GM18873 (cell line): Measurements from ENCODE around the gene MLLT10.
"Not testable (repeated sequence)": the region's sequence is repeated elsewhere in the genome, so short reads cannot be mapped to it uniquely, and the experiment has no call there.

Experiments
- ATAC-seq: cut with Tn5 transposase; IDR thresholded peaks from one replicate; pipeline ENCODE4 v1.9.1; 2021; ENCODE audit warnings: mild to moderate bottlenecking, moderate library complexity, moderate number of reproducible peaks; ENCODE audit not compliant: unreplicated experiment, low FRiP score

Gene MLLT10

DNA sequence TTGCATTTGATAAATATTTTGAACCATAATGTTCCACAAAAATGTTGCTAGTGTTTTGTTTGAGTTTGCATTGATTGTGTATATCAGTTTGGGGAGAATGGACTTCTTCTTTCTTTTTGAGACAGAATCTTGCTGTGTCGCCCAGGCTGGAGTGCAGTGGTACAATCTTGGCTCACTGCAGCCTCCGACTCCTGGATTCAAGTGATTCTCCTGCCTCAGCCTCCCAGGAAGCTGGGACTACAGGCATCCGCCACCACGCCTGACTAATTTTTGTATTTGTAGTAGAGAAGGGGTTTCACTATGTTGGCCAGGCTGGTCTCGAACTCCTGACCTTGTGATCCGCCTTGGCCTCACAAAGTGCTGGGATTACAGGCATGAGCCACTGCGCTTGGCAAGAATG is 25.0 kb downstream of the MLLT10 start:
- not testable (repeated sequence) for ATAC-seq

DNA sequence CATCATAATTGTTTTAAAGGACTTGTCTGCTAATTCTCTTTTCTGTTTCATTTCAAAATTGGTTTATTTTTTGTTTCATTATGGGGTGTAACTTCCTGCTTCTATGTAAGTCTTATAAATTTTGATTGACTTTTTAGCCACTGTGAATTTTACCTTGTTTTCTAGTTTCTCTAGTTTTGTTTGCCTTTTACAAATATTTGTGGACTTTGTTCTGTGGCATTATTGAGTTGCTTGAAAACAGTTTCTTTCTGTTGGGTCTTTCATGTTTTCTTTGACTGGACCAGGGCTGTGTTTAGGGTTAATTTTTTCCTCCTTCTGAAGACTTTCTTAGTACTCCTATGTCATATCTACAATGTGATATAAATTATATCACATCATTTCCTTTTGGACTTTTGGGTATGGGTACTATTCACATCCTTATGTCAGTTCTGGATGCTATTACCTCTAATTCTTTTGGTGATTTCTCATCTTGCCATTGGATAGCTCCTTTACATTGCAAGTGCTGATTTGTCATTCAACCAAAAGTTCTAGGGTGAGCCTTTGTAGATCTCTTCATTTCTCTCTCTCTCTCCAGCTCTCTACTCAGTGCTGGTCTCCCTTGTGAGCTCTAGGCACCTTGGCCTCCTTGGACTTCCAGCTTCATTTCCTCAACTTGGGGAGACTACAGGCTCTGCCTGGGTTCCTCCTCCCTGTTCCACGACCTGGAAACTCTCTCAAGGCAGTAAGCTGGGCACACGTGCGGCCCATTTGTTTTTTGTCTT is 36.9 kb downstream of the MLLT10 start:
- no peak for ATAC-seq

DNA sequence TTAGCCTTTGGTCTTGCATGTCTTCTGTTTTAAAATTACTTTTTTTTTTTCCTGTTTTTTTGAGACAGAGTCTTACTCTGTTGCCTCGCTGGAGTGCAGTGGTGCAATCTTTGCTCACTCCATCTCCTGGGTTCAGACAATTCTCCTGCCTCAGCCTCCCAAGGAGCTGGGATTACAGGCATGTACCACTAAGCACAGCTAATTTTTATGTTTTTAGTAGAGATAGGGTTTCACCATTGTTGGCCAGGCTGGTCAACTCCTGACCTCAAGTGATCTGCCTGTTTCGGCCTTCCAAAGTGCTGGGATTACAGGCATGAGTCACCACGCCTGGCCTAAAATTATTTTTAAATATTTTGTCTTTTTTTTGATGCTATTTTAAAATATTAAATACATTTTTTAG is 38.5 kb downstream of the MLLT10 start:
- no peak for ATAC-seq

DNA sequence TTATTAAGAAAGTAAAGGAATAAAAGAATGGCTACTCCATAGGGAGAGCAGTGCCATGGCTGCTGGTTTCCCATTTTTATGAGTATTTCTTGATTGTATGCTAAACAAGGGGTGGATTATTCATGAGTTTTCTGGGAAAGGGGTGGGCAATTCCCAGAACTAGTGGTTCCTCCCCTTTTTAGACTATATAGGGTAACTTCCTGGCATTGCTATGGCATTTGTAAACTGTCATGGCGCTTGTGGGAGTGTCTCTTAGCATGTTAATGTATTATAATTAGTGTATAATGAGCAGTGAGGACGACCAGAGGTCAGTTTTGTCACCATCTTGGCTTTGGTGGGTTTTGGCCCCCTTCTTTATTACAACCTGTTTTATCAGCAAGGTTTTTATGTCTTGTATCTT is 40.5 kb downstream of the MLLT10 start:
- not testable (repeated sequence) for ATAC-seq

DNA sequence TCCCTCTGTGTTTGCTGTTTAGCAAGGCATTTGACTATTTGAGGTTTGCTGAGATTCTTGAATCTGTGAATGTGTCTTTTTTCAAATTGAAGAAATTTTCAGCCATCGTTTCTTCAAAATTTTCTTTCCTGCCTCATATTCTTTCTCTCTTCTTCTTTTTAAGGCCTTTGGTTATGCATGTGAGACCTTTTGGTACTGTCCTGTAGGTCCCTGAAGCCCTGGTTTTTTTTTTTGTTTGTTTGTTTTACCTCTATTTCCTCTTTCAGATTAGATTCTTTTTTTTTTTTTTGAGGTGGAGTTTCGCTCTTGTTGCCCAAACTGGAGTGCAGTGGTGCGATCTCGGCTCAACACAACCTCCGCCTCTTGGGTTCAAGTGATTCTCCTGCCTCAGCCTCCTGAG is 45.3 kb downstream of the MLLT10 start:
- no peak for ATAC-seq

DNA sequence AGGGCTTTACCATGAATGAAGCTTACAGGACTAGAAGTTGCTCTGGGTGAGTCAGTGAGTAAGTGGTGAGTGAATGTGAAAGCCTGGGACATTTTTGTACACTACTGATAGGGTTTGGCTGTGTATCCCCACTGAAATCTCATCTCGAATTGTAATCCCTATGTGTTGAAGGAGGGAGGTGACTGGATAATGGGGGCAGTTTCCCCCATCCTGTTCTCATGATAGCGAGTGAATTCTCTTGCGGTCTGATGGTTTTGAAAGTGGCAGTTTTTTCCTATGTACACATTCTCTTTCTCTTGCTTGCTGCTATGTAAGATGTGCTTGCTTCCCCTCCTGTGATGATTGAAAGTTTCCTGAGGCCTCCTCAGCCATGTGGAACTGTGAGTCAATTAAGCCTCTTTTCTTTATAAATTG is 47.4 kb downstream of the MLLT10 start:
- peak; percentile 72 for ATAC-seq

DNA sequence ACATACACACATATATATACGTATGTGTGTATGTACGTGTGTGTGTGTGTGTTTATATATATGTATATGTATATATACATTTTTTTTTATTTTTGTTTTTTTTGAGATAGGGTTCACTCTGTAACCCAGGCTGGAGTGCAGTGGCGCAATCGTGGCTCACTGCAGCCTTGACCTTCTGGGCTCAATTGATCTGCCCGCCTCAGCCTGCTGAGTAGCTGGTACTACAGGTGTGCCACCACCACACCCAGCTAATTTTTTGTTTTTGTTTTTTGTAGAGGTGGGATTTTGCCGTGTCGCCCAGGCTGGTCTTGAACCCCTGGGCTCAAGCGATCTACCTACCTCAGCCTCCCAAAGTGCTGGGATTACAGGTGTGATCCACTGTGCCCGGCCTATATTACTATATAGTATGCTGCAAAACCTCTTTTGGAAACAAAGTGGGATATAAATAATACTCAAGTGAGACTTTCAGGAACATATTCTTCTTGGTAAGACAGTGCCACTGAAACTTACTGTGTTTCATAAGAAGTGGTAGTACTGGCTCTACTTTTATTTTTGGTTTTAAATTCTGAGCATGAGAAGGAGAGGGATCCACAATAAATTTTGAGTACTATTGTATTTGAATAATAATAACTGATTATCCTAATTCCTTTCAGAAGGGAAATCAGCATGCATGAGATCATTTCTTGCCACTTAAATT is 51.0 kb downstream of the MLLT10 start:
- no peak for ATAC-seq

DNA sequence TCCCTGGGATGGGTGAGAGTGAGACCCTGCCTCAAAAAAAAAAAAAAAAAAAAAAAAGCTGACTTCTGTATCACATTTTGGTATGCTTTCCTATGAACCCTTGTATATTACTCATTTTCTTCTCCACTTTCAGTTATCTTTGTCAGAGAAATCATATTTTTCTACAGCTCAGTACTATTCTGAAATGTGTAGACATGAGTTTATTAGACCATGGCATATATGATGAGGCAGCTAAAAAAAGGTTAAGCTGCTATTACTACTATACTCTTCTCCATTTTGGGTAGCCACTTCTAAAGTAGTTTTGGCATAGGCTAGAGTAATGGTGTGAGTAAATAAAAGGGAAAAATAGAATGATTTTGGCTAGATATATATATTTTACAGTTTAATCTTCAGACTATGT is 53.4 kb downstream of the MLLT10 start:
- ATAC-seq, result no peak

DNA sequence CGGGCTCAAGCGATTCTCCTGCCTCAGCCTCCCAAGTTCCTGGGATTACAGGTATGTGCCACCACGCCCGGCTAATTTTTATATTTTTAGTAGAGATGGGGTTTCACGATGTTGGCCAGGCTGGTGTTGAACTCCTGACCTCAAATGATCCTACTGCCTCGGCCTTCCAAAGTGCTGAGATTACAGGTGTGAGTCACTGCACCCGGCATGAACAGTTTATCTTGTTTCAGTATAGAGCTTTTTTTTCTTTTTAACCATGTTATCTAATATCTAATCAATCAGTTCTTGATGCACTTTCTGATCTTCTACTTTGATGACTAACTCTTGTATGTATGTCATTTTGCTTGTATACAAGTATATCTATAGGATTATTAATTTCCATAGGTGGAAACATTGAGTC is 54.1 kb downstream of the MLLT10 start:
- ATAC-seq, result not testable (repeated sequence)

DNA sequence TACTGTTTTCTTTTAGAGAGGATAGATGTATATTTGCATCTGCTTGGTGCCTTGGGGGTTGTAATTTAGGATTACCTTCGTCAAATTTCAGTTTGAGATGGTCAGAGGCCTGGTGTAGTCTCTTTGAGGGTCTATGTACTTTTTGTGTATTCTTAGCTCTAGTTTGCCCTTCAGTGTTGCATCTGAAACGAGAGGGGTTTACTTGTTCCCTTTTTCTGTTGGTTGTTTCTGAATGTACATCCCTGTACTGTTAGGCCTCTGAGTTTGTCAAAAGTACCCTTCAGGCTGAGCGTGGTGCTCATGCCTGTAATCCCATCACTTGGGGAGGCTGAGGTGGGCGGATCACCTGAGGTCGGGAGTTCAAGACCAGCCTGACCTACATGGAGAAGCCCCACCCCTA is 60.0 kb downstream of the MLLT10 start:
- ATAC-seq, result no peak

DNA sequence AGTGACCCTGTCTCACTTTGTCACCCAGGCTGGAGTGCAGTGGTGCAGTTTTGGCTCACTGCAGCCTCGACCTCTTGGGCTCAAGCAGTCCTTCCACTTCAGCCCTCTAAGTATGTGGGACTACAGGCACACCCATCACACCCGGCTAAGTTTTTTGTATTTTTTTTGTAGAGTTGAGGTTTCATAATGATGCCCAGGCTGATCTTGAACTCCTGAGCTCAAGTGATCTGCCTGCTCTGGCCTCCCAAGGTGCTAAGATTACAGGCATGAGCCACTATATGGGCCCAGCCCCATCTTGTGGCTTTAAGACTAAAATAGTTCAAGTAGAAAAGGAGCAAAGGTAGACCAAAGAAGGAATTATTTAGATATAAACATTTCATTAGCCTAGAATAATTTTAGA is 65.5 kb downstream of the MLLT10 start:
- ATAC-seq, result no peak

DNA sequence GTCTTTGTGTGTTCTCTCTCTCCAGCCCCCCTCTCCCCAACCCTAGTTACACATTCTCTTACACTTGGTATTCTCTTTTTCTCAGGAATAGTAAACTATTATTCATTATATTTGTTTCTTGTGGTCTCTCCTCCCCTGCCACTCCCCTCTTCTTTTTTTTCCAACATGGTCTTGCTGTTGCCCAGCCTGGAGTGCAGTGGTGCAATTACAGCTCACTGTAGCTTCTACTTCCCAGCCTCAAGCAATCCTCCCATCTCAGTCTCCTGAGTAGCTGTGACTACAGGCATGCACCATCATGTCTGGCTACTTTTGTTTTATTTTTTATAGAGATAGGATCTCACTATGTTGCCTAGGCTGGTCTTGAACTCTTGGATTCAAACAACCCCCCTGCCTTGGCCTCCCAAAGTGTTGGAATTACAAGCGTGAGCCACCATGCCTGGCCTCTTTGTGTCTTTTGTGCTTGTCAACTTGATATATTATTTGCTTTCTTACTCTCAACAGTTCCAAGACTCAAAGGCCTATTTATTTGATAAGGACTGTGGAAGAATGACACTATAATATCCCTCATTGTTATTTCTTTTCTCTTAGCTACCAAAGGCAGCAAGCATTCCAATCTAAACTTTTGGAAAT is 66.9 kb downstream of the MLLT10 start:
- ATAC-seq, result no peak

DNA sequence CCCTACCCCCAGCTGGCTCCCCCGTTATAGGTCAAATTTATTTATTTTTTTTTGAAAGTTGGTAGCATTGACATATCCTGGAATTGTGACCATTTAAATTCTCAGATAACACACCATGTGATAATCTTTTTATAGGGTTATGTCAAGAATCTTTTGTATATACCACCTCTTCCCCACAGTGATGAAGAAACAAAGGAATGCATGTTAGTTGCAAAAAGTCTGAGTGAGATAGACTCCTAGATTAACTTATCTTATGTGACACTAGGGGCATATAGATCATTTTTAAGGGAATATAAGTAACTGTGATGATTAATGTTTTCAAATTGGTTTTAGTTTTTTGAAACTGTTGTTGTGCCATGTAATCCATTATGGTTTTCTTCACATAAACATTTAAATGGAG is 68.3 kb downstream of the MLLT10 start:
- no peak for ATAC-seq

DNA sequence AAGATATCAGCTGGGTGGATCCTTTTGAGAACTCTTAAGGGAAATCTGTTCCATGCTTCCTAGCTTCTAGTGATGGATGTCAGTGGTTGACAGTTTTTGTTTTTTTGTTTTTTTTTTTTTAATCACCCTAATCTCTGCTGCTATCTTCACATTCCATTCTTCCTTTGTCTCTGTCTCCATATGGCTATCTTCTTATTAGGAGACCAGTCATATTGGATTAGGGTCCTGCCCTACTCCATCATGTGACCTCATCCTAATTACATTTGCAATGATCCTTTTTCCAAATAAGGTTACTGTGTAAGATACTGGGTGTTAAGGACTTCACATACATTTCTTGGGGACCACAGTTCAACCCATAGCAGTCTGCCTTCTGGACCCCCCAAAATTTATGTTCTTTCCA is 69.7 kb downstream of the MLLT10 start:
- ATAC-seq, result no peak

DNA sequence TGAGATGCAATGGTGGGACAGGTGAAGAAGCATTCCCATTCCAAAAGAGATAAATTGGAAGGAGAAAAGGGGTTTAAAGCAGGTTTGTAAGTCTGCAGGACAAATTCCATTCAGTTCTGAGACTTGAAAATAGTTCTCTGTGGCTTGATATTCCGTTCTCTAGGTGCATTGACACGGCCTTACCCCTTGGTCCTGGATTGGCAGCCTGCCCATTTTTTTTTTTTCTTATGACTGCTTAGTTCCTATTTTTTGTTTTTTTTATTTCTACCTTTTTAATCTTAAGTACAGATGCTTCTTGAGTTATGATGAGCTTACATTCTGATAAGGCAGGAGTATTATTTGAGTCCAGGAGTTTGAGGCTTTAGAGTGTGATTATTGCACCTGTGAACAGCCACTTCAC is 70.6 kb downstream of the MLLT10 start:
- ATAC-seq, result no peak

DNA sequence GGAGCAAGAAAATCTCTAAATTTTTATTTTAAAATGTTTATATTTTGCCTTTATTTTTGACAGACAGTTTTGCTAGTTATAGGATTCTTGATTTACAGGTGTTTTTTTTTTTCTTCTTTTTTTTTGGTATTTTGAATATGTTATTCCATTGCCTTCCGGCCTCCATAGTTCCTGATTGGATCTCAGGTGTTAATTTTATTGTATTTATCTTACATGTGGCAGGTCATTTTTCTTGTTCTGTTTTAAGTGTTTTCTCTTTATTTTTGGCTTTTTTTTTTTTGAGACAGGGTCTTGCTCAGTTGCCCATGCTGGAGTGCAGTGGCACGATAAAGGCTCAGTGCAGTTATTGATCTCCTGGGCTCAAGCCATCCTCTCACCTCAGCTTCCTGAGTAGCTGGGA is 73.9 kb downstream of the MLLT10 start:
- ATAC-seq, result no peak

DNA sequence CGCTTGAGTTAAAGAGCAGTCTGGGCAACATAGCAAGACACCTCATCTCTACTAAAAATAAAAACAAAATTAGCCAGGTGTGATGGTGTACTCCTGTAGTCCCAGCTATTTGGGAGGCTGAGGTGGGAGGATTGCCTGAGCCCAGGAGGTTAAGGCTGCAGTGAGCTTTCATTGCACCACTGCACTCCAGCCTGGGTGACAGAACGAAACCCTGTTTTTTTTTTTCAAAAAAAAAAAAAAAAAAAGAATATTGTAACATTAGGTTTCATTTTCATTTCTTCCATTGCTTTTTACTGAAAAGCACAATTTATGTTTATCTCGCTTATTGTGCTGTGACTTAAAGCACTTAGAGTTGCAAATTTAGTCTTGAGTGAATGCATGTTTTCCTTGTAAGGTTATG is 80.0 kb downstream of the MLLT10 start:
- no peak for ATAC-seq

DNA sequence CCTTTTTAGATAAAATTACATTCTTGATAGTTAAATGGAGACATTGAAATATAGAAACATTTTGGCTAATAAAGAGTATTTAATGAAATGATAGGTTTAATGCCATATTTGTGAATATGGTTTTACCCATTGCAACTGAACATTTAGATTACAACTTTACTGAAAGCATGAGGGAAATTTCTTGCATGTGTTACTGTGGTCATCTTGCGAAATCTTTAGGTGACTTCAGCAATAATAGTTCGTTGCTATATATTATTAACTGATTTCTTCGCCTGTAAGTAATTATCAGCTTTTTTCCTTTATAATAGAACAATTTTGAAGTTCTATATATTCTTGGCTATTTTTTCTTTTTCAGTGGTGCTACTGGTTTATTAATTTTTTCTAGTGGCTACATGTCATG is 83.2 kb downstream of the MLLT10 start:
- no peak for ATAC-seq

DNA sequence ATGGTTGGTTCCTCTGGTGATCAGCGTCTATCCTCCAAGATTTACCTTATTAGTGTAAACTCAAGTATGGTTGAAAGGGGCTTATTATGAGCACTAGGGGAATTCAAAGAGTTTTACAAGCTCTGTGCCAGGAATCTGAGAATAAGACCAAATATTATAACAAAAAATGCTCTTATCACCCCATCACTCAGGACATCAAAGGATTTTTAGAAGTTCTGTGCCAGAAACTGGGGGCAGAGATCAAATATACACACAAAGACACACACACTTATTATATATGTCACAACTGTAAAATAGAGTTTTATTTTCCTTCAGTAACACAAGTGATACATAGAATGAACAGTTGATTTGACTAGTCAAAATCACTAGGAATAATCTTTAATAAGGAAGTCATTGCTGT is 89.3 kb downstream of the MLLT10 start:
- no peak for ATAC-seq

DNA sequence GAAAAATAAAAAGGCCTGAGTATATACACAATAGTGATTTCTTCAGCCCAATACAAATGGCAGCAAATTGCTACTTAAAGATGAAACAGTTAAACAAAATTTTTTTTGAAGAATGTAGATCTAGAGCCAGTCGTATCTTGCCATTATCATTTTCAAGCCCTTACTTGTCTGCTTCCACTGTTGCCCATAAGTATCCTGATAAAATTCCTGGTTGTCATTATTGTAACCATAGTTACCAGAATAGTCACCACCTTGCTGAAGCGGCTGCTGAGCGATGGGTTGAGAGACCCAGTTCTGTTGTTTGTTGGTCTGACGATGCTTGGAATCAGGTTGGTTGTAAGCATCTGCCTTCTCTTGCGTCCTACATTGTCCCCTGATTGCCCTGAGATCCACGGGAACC is 90.4 kb downstream of the MLLT10 start:
- not testable (repeated sequence) for ATAC-seq

DNA sequence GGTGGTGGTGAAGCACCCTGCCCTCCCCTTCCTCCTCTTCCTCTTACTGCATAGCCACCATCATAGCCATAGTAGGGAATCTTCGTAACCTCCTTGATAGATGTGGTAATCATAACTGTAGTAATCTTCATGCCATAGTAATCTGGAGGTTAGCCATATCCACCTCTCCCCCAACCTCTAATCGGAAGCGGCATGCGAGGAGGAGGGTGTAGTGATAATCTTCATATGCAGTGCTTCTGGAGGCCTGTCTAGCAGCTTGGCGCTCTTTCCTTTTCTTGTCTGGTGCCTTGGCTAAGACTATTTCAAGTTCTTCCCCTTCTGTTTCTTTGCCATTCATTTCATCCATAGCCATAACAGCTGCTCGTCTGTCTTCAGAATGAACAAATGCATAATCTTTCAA is 90.9 kb downstream of the MLLT10 start:
- no peak for ATAC-seq
